GM12872 (cell line): ENCODE results near the gene VAPA.

Experiments
- CTCF ChIP-seq: IDR thresholded peaks from 3 replicates; pipeline ENCODE4 v1.5.1; 2011; ENCODE audit warnings: low read depth, mild to moderate bottlenecking, low read length, moderate library complexity; ENCODE audit not compliant: insufficient read depth

The VAPA gene

GRCh38 chr18:9878095-9878494 is 35.7 kb upstream of the VAPA start:
- TF ChIP-seq CTCF, result no peak

- TF ChIP-seq CTCF, result no peak
Measured at GRCh38 chr18:9878783-9879242, 35.0 kb upstream of the VAPA start.

GRCh38 chr18:9884090-9884489 is 29.7 kb upstream of the VAPA start:
- TF ChIP-seq CTCF, result no peak

GRCh38 chr18:9884532-9885140 is 29.2 kb upstream of the VAPA start:
- TF ChIP-seq CTCF, result no peak

- TF ChIP-seq CTCF, result no peak
Measured at GRCh38 chr18:9885170-9886004, 28.4 kb upstream of the VAPA start, which contains the start of gene TXNDC2. Gene TXNDC2 (plus strand): TSS chr18:9885973. CDS start chr18:9886681, 708 bp downstream.

- TF ChIP-seq CTCF, result no peak
Measured at GRCh38 chr18:9886005-9886348, 27.8 kb upstream of the VAPA start.

- no peak for TF ChIP-seq CTCF
Measured at GRCh38 chr18:9887992-9888391, 25.8 kb upstream of the VAPA start.
